ENCODE results near the gene MFSD6.

GRCh38 chr2:190436557-190436956 is 28.4 kb downstream of the MFSD6 start:
- TF ChIP-seq CTCF (IDR thresholded peaks at IDR 0.05) (no peak), POLR2A (IDR thresholded peaks at IDR 0.05) (no peak)
